PC-3 (cell line): ENCODE data around the gene LAX1. TPM values are rescaled to one million over a fixed set of nuclear protein-coding genes. Genes with fewer than 3 reads are reported as not detected.

Experiments
- ATAC-seq: fragments of 200-7000 bp; cut with Tn5 transposase; 2 replicates; pipeline ENCODE4 v1.9.1; 2020; ENCODE audit warnings: mild to moderate bottlenecking, moderate library complexity
- BruUV-seq: library from RNA; stranded (reverse); fragments of 400-500 nt; replicated peaks from 2 replicates; lab custom pipeline; 2021; lab: Mats Ljungman, UMichigan
- CTCF ChIA-PET: fragments of 300-600 bp; sonication (Branson Sonifier 250); formaldehyde crosslinking; loops from one replicate; lab custom pipeline; 2022; ENCODE audit warnings: antibody characterized with exemption; lab: Charles Lee
- POLR2A ChIA-PET: fragments of 300-600 bp; sonication (Branson Sonifier 250); formaldehyde crosslinking; loops from one replicate; lab custom pipeline; 2022; ENCODE audit warnings: antibody characterized with exemption; ENCODE audit not compliant: unreplicated experiment; lab: Charles Lee
- DNase-seq: peaks from one replicate; pipeline ENCODE4 v3.0.0-alpha.2; 2015
- H2AFZ ChIP-seq: fragments of 300-600 bp; sonication (generic); 2 replicates; pipeline ENCODE4 v1.6.0; 2016; ENCODE audit warnings: antibody characterized with exemption, low read length
- H3F3A ChIP-seq: fragments of 300-600 bp; sonication (generic); one replicate; pipeline ENCODE4 v1.6.0; 2017; ENCODE audit warnings: antibody characterized with exemption, low read length, control low read depth, mild to moderate bottlenecking; ENCODE audit not compliant: unreplicated experiment
- H3K27ac ChIP-seq: fragments of 300-600 bp; sonication (generic); 2 replicates; pipeline ENCODE4 v1.5.1; 2016; ENCODE audit warnings: mild to moderate bottlenecking, low read length
- H3K27me3 ChIP-seq: fragments of 300-600 bp; sonication (generic); 2 replicates; pipeline ENCODE4 v1.6.1; 2016; ENCODE audit warnings: low read length, mixed read lengths
- H3K36me3 ChIP-seq: fragments of 300-600 bp; sonication (generic); 2 replicates; pipeline ENCODE4 v1.6.1; 2016; ENCODE audit warnings: low read depth, mixed run types, low read length, mixed read lengths
- H3K4me1 ChIP-seq: fragments of 300-600 bp; sonication (generic); 2 replicates; pipeline ENCODE4 v1.5.1; 2016; ENCODE audit warnings: low read length; ENCODE audit not compliant: insufficient read depth
- H3K4me2 ChIP-seq: fragments of 300-600 bp; sonication (generic); 2 replicates; pipeline ENCODE4 v1.6.0; 2016; ENCODE audit warnings: low read length
- H3K4me3 ChIP-seq: fragments of 300-600 bp; sonication (generic); 2 replicates; pipeline ENCODE4 v1.5.1; 2016; ENCODE audit warnings: mild to moderate bottlenecking, low read length, mixed read lengths
- H3K79me2 ChIP-seq: fragments of 300-600 bp; sonication (generic); 2 replicates; pipeline ENCODE4 v1.6.1; 2017; ENCODE audit warnings: low read length, mixed read lengths
- H3K9ac ChIP-seq: fragments of 300-600 bp; sonication (generic); 2 replicates; pipeline ENCODE4 v1.6.0; 2016; ENCODE audit warnings: mild to moderate bottlenecking, low read length
- H3K9me2 ChIP-seq: fragments of 300-600 bp; sonication (generic); replicated peaks from 2 replicates; pipeline ENCODE4 v1.6.1; 2016; ENCODE audit warnings: mixed run types, low read length, mixed read lengths
- H3K9me3 ChIP-seq: fragments of 300-600 bp; sonication (generic); 2 replicates; pipeline ENCODE4 v1.6.1; 2016; ENCODE audit warnings: low read length, mixed read lengths
- H4K20me1 ChIP-seq: fragments of 300-600 bp; sonication (generic); 2 replicates; pipeline ENCODE4 v1.6.1; 2016; ENCODE audit warnings: low read length, mixed read lengths
- CTCF ChIP-seq: fragments of 300-600 bp; sonication (generic); conservative IDR thresholded peaks from 2 replicates; pipeline ENCODE4 v1.5.1; 2017; ENCODE audit warnings: antibody characterized with exemption, low read depth, mild to moderate bottlenecking, low read length
- EZH2 ChIP-seq: fragments of 300-600 bp; sonication (generic); IDR thresholded peaks from one replicate; pipeline ENCODE4 v1.6.1; 2017; ENCODE audit warnings: antibody characterized with exemption, mild to moderate bottlenecking, low read length; ENCODE audit not compliant: unreplicated experiment
- EZH2phosphoT487 ChIP-seq: fragments of 300-600 bp; sonication (generic); IDR thresholded peaks from 2 replicates; pipeline ENCODE4 v1.6.1; 2018; ENCODE audit warnings: mild to moderate bottlenecking, antibody characterized with exemption, low read length, borderline replicate concordance
- intact Hi-C: fragments of 100-400 bp; cut with micrococcal nuclease; formaldehyde crosslinking; loops from 2 replicates; pipeline ENCODE4 v1.9.0; 2023
- total RNA-seq: library from RNA; depleted of rRNA; stranded (reverse); fragments of >200 nt; gene quantifications from 2 replicates; pipeline ENCODE4 v1.2.3, GENCODE V29; 2014

The LAX1 gene
- total RNA-seq, 1 experiment from 2014 or later, result not detected

GRCh38 chr1:203776636-203777035, 11.7 kb downstream of the LAX1 start:
- no peak overlapping the region for H3K9ac ChIP-seq
- H3K27me3 ChIP-seq, result no peaks in the 10 kb centered on the region
- no peaks in the 10 kb centered on the region for H4K20me1 ChIP-seq
- H3K4me3 ChIP-seq, result no peak overlapping the region
- H3F3A ChIP-seq, result no peaks in the 10 kb centered on the region
- H3K9me2 ChIP-seq, result no peaks in the 10 kb centered on the region
- H3K27ac ChIP-seq, result no peak overlapping the region
- no peaks in the 10 kb centered on the region for H3K9me3 ChIP-seq
- no peak overlapping the region for H3K4me2 ChIP-seq
- ATAC-seq (peak; percentile 51; the same call in 1 of the 2 replicates), DNase-seq (peak; percentile 29)
- H3K36me3 ChIP-seq, result no peaks in the 10 kb centered on the region
- H3K4me1 ChIP-seq, result no peaks in the 10 kb centered on the region
- no peaks in the 10 kb centered on the region for H3K79me2 ChIP-seq
- TF ChIP-seq EZH2phosphoT487, result no peak
- peak; percentile 52 for TF ChIP-seq CTCF
- intact Hi-C loops, result no loop called here
- CTCF ChIA-PET, result interaction anchor here (0.5 to 0.6 kb wide), 3 partner anchors 15 to 272 kb away, joined by 3 to 18 read pairs (median 3); no protein-coding TSS in a partner anchor
- POLR2A ChIA-PET, result no interaction called here
- no TSS peak for BruUV-seq
- H2AFZ ChIP-seq, result no peak overlapping the region

GRCh38 chr1:203777596-203777995, 12.6 kb downstream of the LAX1 start:
- TF ChIP-seq EZH2phosphoT487 (no peak), CTCF (no peak), EZH2 (no peak)
- CTCF ChIA-PET, result no interaction called here
- H3K27me3 ChIP-seq, result no peaks in the 10 kb centered on the region
- no peak overlapping the region for H3K9ac ChIP-seq
- no peak overlapping the region for H3K27ac ChIP-seq
- intact Hi-C loops, result no loop called here
- DNase-seq (no peak), ATAC-seq (no peak)
- no peaks in the 10 kb centered on the region for H3F3A ChIP-seq
- no peak overlapping the region for H3K4me2 ChIP-seq
- no peaks in the 10 kb centered on the region for H3K79me2 ChIP-seq
- H3K9me3 ChIP-seq, result no peaks in the 10 kb centered on the region
- H4K20me1 ChIP-seq, result no peaks in the 10 kb centered on the region
- POLR2A ChIA-PET, result no interaction called here
- no peak overlapping the region for H3K4me3 ChIP-seq
- H3K4me1 ChIP-seq, result no peaks in the 10 kb centered on the region
- H3K36me3 ChIP-seq, result no peaks in the 10 kb centered on the region
- H3K9me2 ChIP-seq, result no peaks in the 10 kb centered on the region
- no peak overlapping the region for H2AFZ ChIP-seq
- BruUV-seq, result no TSS peak

GRCh38 chr1:203778146-203778545, 13.2 kb downstream of the LAX1 start:
- ChIA-PET CTCF (no interaction called here), POLR2A (no interaction called here)
- intact Hi-C loops, result no loop called here
- Histone ChIP-seq H3K9ac (no peak overlapping the region), H2AFZ (no peak overlapping the region), H3K36me3 (no peaks in the 10 kb centered on the region), H4K20me1 (no peaks in the 10 kb centered on the region), H3K79me2 (no peaks in the 10 kb centered on the region), H3K27ac (no peak overlapping the region), H3K4me2 (no peak overlapping the region), H3K27me3 (no peaks in the 10 kb centered on the region), H3F3A (no peaks in the 10 kb centered on the region), H3K4me1 (no peaks in the 10 kb centered on the region), H3K4me3 (no peak overlapping the region), H3K9me3 (no peaks in the 10 kb centered on the region), H3K9me2 (no peaks in the 10 kb centered on the region)
- TF ChIP-seq EZH2phosphoT487 (no peak), CTCF (no peak), EZH2 (no peak)
- DNase-seq, result no peak
- BruUV-seq, result no TSS peak
- no peak for ATAC-seq
